ENCODE measurements around the gene CNNM2.

The CNNM2 gene

DNA sequence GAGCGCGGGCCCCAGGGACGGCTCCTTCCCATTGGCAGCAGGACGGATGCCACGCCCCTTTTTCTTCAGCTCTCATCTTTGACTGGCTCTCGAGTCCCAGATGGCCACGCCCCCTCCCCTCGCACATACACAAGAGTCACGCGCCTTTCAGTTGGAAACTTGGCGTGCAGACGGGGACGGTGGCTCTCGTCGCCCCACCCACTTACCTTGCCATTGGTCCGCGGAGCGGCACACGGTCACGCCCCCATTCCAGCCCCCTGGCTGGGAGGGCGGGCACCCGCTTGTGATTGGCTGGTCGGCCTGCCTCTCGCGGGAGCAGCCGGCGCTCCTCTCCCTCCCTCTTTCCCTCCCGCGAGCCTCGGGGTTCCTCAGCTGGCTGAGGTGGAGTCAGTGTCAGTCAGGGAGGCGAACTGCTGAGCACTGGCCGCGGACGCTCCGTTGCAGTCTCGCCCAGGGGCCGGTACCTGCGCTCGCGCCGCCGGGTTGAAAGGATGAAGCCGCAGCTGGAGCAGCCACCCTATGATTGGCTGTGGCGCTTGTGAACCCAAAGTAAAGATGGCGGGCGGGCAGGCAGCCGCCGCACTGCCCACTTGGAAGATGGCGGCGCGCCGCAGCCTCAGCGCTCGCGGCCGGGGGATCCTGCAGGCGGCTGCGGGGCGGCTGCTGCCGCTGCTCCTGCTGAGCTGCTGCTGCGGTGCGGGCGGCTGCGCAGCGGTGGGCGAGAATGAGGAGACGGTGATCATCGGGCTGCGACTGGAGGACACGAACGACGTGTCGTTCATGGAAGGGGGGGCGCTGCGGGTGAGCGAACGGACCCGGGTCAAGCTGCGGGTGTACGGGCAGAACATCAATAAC lies at the start of gene CNNM2:
Gene CNNM2, plus strand, starts transcription at position 333 of the 855 bp plus-strand sequence. Its CDS starts 187 bp downstream, at position 520.
- TF ChIP-seq, protein P1, sequence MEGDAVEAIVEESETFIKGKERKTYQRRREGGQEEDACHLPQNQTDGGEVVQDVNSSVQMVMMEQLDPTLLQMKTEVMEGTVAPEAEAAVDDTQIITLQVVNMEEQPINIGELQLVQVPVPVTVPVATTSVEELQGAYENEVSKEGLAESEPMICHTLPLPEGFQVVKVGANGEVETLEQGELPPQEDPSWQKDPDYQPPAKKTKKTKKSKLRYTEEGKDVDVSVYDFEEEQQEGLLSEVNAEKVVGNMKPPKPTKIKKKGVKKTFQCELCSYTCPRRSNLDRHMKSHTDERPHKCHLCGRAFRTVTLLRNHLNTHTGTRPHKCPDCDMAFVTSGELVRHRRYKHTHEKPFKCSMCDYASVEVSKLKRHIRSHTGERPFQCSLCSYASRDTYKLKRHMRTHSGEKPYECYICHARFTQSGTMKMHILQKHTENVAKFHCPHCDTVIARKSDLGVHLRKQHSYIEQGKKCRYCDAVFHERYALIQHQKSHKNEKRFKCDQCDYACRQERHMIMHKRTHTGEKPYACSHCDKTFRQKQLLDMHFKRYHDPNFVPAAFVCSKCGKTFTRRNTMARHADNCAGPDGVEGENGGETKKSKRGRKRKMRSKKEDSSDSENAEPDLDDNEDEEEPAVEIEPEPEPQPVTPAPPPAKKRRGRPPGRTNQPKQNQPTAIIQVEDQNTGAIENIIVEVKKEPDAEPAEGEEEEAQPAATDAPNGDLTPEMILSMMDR (IDR thresholded peaks at IDR 0.05; ENCODE audit: low read depth, low read length, missing control alignments), result no peak
- DNase-seq (ENCODE audit: extremely low read depth, low read depth), result peak; percentile 99
- peak within 1 kb of the TSS; percentile 73 for H3K4me3 ChIP-seq (replicated peaks; ENCODE audit: low read depth, low read length)

DNA sequence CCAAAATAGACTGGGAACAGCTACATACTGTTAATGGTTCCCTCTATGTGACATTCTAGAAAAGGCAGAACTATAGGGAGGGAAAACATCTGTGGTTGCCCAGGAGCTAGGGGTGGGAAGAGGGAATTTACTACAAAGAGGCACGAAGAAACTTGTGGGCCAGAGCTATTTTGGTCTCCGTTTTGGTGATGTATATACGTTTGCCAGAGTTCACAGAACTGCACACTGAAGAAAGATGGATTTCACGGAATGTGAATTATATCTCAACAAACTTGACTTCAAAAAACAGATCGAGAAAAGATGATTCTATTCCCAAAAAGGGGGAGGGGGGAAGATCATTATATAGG lies 49.2 kb upstream of the CNNM2 start:
- H3K4me3 ChIP-seq (replicated peaks; ENCODE audit: low read depth, low read length), result peak overlapping the region; percentile 43
- TF ChIP-seq, protein P1 (IDR thresholded peaks at IDR 0.05; ENCODE audit: low read depth, low read length, missing control alignments), result no peak
- DNase-seq (ENCODE audit: extremely low read depth, low read depth), result no peak

- H3K4me3 ChIP-seq (replicated peaks; ENCODE audit: low read depth, low read length), result peak within 1 kb of the TSS; percentile 43
- no peak for DNase-seq (ENCODE audit: extremely low read depth, low read depth)
- TF ChIP-seq, protein P1 (IDR thresholded peaks at IDR 0.05; ENCODE audit: low read depth, low read length, missing control alignments), result no peak
Observed at GRCh38 chr10:102869258-102870198, 48.6 kb upstream of the CNNM2 start, which contains the start of gene AS3MT. AS3MT (plus strand) TSS chr10:102869470; CDS start chr10:102869593, 123 bp downstream.

DNA sequence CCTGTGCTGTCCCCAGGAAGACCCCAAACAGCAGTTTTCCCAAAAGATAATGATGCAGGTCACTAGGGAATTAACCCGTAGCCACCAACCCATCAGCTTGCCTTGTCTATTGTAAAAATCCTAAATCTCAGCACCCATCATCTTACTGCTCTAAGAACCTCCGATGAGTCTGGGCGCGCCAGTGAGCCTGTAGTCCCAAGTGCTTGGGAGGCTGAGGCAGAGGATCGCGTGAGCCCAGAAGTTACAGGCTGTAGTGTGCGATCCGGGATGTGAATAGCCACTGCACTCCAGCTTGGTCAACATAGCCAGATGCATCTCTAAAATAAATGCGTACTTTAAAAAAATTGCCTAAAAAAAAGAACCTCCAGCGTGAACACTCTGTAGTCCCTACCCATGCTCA lies 47.9 kb upstream of the CNNM2 start:
- TF ChIP-seq, protein P1 (IDR thresholded peaks at IDR 0.05; ENCODE audit: low read depth, low read length, missing control alignments), result no peak
- peak overlapping the region; percentile 43 for H3K4me3 ChIP-seq (replicated peaks; ENCODE audit: low read depth, low read length)
- DNase-seq (ENCODE audit: extremely low read depth, low read depth), result no peak

DNA sequence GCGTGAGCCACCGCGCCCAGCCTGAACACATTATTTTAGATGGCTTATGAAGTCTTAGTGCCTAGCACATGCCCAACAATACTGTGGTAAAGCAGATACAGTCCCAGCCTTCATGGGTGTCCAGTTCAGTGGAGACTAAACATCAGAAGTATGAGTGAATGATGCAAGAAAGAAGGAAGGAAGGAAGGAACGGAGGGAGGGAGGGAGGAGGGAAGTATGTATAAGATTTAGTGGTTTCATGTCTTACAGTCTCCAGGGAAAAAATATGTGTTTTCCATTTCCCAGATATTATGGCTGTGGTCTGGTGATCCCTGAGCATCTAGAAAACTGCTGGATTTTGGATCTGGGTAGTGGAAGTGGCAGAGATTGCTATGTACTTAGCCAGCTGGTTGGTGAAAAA lies 45.9 kb upstream of the CNNM2 start:
- TF ChIP-seq, protein P1 (IDR thresholded peaks at IDR 0.05; ENCODE audit: low read depth, low read length, missing control alignments), result no peak
- H3K4me3 ChIP-seq (replicated peaks; ENCODE audit: low read depth, low read length), result no peak overlapping the region
- no peak for DNase-seq (ENCODE audit: extremely low read depth, low read depth)

- H3K4me3 ChIP-seq (replicated peaks; ENCODE audit: low read depth, low read length), result no peak overlapping the region
- DNase-seq (ENCODE audit: extremely low read depth, low read depth), result no peak
- TF ChIP-seq, protein P1 (IDR thresholded peaks at IDR 0.05; ENCODE audit: low read depth, low read length, missing control alignments), result no peak
Observed at GRCh38 chr10:102876747-102877153, 41.3 kb upstream of the CNNM2 start.

Measured in HFF-Myc (cell line).